Measurements from ENCODE around the gene TMEM164.

The TMEM164 gene

DNA sequence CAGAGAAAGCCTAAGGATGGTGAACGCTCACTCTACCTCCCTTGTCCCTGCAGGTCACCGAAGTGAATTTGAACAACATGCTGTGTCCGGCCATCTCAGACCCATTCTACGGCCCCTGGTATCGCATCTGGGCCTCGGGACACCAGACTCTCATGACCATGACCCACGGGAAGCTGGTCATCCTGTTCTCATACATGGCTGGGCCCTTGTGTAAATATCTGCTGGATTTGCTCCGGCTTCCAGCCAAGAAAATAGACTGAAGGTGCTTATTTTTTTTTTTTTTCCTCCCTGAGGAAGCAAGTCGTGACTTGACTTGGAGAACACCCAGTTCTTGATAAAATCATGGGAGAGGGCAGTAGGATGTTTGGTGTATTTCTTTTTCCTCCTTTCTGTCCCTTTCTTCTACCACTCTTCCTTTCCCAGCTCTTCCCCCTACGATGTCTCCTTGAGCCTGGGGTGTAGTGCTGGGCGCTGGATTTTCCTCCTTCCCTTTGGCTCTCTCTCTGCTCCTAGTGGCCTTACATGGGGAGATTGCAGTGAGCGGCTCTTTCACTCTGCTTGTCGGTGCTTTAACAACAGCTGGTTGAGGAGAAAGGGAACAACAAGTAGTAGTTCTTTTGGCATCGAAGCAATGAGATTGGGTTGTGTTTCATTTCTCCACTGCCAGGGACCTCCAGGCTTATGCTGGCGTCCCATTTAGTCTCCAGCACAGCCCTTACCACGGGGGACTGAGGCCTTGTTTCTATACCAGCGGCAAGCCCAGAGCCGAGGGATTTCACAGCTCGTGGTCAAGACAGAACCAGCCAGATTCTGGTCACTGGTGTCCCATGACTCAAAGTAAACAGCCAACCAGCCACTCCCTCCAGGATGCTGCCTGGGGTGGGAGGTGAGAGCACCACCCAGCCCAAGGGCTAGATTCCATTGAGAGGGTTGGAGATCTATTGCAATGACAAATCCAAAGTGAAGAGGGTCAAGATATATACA lies 170.6 kb downstream of the TMEM164 start:
- no peak for DNase-seq

DNA sequence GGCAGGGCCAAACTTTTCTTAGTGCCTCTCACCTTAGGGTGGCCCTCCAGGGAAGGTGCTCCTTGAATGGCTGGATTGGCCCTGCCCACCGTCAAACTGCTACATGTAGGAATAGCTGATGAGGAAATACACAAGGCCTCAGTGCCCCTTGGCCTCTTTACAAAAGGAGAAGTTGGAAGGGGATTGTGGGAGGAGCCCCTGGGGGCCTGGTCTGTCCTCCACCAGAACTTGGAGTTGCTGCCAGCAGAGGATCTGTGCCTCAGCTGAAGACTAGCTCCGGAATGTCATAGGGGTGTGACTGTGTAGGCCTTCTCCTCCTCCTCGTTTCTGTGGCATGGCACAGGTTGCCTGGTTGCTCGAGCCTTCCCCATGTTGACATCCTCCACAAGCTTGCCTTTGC lies 172.2 kb downstream of the TMEM164 start:
- no peak for DNase-seq

DNA sequence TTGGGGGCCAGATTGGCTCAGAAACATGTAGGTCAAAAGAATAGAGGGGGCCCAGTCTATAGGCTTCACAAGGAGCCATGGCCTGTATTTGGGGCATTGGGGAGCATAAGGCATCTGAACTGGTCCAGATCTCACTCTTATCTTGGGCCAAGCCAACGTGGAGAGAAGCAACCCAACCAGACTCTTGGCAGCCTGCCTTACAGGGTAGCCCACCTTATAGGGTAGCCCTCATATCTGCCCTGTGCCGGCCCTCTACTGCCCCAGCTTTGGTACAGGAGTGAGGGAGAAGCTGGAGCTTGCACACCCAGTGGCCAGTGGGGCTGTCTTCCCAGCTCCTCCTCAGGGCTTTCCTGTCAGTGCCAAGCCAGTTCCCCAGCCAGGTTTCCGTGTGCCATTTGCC lies 172.8 kb downstream of the TMEM164 start:
- no peak for DNase-seq

DNA sequence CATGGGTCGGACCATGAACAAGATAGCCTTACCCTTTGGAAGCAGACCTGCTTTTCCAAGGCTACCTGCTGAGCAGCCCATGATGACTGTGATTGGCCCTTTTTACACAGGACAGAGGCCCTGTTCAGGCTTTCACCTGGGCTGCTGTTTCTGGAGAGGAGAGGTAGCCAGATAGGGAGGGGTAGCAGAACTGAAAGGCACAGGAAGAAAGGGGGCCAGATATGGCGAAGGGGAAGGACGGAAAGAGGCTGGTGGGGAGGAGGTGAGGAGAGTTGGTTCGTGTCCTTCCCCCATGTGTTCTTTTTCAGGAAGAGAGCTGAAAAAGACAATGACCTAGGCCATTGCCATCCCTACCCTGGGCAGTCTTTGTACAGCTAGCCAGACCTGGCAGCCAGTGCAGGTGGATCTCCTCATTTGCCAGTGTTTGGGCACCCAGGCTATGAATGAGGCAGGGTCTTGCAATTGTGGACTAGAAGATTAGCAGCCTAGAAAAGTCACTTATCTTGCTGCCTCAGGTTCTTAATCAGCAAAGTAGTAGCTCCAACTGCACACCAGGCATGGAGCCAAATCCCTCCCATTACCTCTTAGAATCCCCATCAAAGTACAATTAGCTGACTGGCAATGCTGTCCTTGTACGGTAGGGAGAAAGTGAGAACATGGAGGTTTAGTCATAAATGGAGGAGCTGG lies 175.4 kb downstream of the TMEM164 start:
- no peak for DNase-seq

DNA sequence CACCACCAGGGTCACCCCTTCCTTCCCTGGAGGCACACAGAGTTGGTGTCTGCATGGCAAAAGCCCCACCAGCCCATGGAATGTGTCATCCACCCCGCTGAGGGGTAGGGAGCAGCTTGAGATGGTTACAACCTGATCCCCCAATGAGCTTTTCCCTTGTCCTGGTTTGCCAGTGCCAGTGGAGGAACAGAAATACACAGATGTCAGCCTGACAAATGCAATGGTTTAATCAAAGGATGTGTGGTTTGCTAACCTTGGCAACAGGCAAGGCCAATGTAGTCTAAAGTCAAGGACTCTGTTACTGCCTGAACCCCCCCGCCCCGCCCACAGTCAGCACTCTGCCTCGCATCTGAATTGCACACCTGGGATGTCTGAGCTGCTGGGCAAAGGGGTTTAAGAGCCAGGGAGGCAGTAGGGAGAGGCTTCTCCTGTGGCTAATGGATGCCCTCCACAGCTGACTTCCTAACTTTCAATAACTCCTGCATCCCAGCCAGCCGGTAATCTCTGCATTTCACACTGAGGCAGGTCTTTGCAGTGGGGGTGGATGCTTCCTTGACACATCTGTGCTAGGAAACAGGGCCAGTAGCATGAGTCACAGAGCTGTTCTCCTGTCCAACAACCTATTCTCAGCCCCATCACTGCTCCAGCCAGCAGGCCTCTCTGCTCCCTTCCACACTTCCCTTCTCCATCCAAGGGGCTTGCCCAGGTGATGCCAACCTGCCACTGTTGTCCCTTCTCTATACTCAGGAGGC lies 177.4 kb downstream of the TMEM164 start:
- DNase-seq = no peak

DNA sequence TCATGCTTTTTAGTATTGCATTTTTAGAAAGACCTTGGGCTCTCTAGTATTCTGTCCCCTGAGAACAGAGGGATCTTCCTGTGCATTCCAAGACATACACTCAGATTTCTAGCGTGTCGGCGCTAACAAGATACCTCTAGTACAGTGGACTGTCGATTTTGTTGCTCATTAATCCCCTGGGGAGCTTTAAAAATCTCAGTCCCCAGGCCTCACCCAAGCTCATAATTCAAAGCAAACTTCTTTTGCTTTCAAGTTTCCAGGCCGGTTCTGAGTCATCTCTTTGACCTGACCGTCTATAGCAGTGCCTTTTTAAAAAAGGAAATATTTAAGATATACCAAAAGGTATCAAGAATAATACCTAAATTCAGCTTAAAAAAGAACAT lies 178.0 kb downstream of the TMEM164 start:
- no peak for DNase-seq

DNA sequence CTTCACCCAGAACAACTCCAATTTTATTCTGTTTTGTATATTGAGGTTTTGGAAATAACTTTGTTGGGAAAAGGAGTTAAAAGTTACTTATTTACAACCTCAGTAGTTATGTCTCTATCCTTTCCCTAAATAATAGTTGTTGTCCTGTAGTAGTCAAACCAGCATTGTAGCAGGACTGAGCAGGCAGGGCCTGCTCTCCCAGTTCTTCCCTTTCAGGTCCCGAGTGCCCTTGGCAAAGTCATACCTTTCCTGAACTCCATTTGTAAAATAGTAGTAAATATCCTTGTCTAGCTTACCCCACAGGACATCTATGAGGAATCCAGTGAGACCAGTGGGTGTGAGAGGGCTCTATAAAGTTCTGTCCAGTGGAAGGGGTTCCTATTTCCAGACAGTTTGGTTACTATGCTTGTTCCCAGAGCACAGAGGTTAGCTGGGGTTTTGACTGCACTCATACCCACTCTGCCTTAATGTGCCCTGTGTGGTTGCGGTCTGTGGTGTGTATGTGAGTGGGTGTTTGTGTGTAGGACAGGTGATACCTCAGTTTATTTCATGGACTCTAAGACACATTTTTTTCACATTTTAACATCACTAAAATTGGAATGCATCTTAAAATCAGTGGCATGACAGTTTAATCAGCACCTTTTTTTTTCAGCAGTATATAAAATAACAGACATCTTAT lies 178.7 kb downstream of the TMEM164 start:
- no peak for DNase-seq

DNA sequence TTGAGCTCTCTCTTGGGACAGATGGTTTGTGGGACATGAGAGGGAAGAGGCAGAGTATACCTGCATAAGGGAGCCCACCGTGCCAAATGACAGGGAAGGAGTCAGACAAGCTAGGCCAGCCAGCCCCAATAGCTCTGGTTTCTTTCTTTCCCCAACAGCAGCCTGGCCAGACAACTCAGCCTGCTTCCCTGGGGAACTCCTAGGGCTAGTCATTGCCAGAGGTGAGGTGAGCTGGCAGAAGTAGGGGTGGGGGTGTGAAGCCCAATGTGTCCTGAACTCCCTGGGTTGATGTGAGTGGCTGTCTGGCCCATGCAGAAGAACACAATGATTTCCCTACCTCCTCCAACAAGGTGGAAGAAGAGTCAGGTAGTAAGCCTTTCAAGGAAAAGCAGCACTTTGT lies 179.4 kb downstream of the TMEM164 start:
- DNase-seq = no peak

DNA sequence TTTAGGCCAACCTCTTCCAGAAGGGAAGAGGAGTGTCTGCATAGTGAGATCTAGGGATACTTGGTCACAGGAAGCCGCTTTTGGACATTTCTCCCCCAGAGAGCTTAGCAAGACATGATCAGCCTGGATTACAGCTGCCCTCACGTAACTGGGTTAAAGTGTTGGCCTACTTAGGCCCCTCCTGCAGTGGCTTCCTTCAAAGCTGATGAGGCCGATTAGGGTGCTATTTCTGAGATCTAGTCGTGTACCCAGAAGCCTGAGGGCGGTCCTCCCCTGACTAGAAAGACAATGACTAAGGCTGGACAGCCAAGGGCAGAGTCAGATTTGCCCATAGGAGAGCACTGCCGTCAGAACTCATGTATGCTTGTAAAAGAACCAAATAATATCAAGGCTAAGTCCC lies 180.0 kb downstream of the TMEM164 start:
- no peak for DNase-seq

DNA sequence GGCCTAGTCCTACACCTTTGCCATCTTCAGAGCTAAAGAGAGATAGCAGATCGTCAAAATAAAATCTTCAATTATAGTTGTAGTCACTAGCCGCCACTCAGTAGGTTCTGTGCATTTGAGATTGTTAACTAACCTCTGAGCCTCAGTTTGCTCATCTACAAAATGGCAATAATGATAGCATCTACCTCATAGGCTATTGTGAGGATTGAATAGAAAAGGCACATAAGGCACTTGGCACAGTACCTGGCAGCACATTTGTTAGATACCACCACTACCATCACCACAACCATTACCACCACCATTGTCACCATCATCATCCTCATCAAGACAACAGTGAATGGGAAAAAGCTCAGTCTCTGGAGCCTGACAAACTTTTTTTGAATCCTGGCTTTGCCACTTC lies 180.4 kb downstream of the TMEM164 start:
- DNase-seq = no peak

DNA sequence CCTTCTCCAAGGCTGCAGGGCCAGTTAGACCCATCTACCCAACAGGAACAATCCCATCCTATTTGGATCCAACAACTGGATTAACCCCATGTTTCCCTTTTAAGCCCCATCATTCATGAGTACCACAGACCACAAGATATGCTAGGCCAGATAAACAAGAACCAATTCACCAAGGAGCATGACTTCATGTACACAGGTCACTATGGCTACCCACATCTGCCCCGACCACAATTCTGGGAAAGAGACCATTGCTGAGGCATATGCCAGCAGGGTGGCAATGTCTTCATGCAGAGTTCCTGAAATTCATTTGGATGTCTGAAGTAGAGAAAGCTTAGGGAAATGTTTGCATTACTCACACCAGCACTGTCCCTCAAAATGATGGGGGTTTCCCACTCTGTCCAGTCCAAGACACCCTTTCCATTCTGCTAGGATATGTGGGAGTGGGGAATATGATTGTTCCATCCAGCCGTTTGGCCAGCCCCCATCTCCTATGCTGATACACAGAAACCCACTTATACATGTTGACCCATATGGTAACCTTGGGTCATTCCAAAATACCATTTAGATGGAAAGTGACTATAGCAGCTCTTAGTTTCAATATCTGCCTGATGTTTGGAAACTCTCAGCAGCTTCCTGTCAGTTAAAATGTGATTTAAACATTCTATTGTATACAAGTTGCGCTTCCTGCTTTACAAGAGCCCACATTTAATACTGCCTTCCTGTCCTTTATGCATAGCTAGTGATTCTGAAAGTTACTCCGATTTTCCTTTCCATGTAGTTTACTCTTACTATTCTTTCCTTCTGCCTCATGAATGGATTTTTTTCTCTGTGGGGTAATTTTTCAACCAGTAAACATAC lies 186.0 kb downstream of the TMEM164 start:
- no peak for DNase-seq

DNA sequence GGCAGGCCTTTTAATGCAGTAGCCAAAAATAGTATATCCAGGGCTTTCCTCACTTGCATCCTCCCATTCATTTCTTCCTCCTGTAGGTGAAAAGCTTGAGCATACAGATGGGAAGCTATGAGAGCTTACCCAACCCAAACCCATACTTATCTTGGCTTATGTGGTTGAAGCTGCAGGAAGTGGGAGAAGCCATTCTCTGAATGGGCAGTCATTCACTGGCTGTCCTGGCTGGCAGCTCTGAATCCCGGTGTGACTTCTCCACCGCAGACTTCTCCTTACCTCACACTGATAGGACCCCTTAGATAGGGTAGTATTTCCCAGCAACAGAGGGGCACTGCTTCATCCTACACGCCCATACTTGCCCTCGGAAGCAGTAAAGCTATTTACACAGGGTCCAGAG lies 189.6 kb downstream of the TMEM164 start:
- DNase-seq = no peak

DNA sequence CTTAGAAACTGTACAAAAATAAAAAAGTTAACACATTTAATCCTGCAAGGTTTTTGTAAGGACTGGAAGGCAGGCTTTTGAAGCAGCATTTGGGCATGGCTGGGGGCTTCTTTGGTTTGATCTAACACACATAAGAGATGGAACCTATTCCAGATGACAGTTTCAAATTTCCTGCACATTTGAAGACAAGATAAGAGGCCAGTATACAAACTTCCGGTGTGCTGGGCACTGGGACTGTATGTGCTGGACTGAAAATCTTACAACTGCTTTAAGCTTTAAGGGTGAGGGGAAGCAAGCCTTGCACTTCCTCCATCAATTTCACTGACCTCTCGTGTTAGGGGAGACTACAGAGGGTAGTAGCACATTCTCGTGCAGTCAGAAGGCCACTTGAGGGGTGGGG lies 192.1 kb downstream of the TMEM164 start:
- DNase-seq = no peak

DNA sequence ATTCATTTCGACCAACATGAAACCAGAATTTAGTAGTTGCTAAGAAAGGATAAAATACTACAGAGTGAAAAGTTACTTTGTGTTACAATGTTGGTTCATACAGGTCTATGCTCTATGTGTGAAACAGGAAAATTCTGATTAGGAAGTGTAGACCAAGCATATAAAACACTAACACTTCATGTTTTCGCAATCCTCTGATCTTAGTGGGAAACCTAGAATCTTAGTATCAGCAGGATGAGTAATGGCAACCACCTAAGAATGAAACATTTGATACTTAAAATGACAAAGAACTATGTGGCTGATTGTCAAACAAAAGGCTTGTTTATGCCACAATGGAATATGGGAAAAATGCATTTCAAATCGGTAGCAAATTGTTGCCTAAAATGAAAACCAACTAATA lies 198.9 kb downstream of the TMEM164 start:
- no peak for DNase-seq

DNA sequence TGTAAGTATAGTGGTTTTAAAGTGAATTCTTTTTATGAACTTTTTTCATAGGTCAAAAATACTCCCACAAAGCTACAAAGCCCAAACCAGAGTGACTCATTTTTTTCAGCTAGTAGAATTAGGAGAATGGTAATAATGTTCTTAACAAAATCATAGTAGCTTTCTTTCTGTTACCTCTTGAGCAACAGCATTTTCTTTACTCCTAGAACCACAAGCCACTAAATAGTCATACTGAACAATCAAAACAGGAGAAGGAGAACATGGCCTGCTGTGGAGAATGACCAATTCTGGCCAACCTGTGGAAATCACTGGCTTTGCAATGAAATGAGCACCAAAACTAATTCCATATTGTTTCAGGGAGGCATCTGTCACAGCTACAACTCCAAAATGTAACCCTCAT lies 202.1 kb downstream of the TMEM164 start:
- no peak for DNase-seq

DNA sequence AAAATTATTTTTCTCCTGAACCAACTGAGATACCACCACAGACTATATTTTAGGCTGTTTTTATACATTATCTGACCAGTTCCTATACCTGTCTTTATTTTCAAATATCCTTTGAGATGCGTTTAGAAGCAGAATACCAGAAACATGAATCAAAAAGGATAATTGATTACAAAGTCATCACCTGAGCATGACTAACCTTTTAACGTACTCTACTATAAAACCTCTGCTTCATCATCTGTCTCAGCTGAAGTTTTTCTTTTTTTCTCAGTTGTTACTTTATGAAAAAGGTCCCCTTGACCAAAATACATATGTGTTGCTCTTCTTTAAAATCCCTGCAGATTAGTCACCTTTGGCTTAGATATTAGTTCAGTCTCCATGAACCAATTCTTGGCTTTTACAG lies 205.2 kb downstream of the TMEM164 start:
- DNase-seq = no peak

DNA sequence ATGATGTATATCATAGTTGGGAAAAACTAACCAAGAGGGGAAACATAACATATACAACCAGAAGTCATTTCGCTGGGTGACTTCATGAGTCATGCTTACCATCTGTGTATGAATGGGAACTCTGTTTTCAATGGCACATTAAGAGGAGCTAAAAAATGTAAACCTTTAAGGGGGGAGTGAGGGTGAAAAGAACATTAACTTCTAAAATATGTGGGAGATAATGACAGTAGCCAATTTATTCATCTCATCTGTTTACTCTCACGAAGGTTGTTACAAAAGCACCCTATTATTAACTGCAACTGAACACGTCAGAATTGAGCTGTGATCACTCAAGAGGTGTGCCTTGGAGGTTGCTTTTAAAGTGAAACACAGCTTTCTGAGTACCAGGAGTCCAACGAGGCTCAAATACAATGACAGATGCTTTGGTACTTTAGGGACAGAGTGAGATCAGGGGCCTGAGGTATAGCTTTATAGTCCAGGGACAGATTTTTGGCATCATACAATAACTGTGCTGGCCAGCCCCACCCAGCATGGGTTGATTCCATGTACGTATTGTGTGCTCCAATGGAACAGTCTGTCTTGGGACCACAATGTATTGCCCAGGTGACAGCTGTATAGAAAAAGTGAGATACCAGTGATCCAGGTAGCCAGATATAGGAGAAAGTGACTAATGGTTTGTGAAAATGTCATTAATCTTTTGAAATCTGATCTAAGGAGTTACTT lies 207.7 kb downstream of the TMEM164 start:
- no peak for DNase-seq

DNA sequence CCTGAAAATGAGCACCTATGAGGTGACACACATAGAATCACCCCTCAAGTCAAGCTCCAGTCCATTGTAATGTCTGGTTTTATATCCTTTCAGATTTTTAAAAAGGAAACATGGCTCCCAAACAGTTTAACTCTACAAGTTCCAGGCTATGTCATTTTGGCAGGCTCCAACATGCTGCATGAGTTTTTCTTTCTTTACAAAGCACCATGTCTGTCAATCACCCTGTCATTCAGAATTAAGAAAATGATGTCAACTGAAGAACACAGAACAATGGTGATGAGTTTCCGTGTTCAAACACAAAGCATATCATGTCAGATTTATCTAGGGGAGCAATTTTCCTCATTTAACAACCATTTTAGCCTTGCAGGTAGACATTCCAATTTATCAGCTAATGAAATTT lies 208.4 kb downstream of the TMEM164 start:
- no peak for DNase-seq

DNA sequence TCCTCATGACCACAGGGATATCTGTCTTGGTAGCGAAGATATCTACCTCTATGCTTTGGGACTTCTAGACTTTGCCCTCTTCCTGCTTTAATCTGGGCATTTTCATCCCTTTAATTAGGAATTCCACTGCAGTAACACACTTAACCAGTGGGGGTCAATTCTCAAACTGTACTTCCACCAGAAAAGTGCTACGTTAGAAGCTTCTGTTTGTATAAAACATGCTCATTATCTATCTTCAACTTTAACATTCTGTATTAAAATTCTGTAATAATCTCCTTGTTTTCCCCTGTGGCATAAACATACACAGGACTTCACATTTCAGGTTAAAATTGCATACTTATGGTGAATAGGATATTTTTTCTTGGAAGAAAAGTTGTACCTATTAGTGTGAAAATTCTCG lies 209.4 kb downstream of the TMEM164 start:
- DNase-seq = no peak

DNA sequence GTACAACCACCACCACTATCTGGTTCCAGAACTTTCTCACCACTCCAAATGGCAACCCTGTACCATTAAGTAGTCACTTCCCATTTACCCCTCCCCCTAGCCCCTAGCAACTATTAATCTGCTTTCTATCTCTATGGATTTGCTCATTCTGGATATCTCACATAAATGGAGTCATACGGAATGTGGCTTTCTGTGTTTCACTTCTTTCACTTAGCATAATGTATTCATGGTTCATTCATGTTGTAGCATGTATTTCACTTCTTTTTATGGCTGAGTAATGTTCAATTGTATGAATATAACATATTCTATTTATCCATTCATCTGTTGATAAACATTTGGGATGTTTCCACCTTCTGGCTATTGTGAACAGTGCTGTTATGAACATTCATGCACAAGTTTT lies 210.3 kb downstream of the TMEM164 start:
- DNase-seq = no peak

DNA sequence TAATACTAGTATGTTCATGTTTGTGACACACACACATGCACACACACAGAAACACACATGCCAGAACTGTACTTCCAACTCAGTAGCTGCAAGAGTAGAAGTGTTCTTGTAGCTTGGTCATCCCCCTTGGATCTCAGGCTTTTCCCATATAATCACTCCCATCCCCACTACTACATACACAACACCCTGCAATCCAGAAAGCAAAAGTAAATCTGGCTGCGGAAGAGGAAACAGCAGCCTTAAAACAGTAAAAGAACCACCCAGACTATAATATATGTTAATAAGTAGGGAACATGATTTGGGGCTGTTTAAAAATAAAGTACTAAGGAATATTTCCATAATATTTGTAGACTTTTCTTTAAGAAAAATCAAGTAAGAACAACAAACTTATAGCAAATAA lies 211.8 kb downstream of the TMEM164 start:
- no peak for DNase-seq
